RWPE1 (cell line): ENCODE measurements around the gene EEF2KMT.
"Not testable (repeated sequence)": the region's sequence is repeated elsewhere in the genome, so short reads cannot be mapped to it uniquely, and the experiment has no call there.

Source experiments
- CTCF ChIA-PET: fragments of 350-600 bp; sonication (Branson Sonifier 250); formaldehyde crosslinking; extraction: SDS; loops from one replicate; lab custom pipeline; 2021; lab: Yijun Ruan, JAX
- POLR2A ChIA-PET: fragments of 400-600 bp; formaldehyde crosslinking; extraction: SDS; loops from one replicate; lab custom pipeline; 2020; ENCODE audit warnings: antibody characterized with exemption; ENCODE audit not compliant: low non-redundant PET; lab: Yijun Ruan, JAX
- DNase-seq: peaks from one replicate; pipeline ENCODE4 v3.0.0; 2012; ENCODE audit warnings: low spot score
- H3K27ac ChIP-seq: fragments of 450-650 bp; 2 replicates; pipeline ENCODE4 v1.5.1; 2017
- CTCF ChIP-seq: fragments of 450-650 bp; conservative IDR thresholded peaks from 2 replicates; pipeline ENCODE4 v1.5.1; 2017; ENCODE audit warnings: low read depth, mild to moderate bottlenecking

EEF2KMT gene

GRCh38 chr16:5097470-5098220 lies at the start of gene EEF2KMT:
Gene EEF2KMT, minus strand, starts transcription at chr16:5097795. Its CDS starts 56 bp downstream, at chr16:5097739.
- peak; percentile 89 for DNase-seq
- POLR2A ChIA-PET: interaction anchor here (0.5 kb wide), 1 partner anchor 852 kb away, joined by 3 read pairs; no protein-coding TSS in a partner anchor
- CTCF ChIA-PET: not testable (repeated sequence)
- peak within 1 kb of the TSS; percentile 68 for H3K27ac ChIP-seq

- DNase-seq, CTCF ChIA-PET, H3K27ac ChIP-seq, POLR2A ChIA-PET: not testable (repeated sequence)
Measured at GRCh38 chr16:5144621-5144956, 47.0 kb upstream of the EEF2KMT start.

- ChIA-PET CTCF (interaction anchor here (0.7 to 1.2 kb wide), 2 partner anchors 11 to 22 kb away, joined by 3 to 4 read pairs; no protein-coding TSS in a partner anchor), POLR2A (no interaction called here)
- no peak for TF ChIP-seq CTCF
- DNase-seq: no peak
- H3K27ac ChIP-seq: no peak overlapping the region
Measured at GRCh38 chr16:5143761-5144620, 46.4 kb upstream of the EEF2KMT start.

GRCh38 chr16:5140151-5140550 lies 42.6 kb upstream of the EEF2KMT start:
- DNase-seq, POLR2A ChIA-PET, CTCF ChIA-PET, H3K27ac ChIP-seq: not testable (repeated sequence)

GRCh38 chr16:5134739-5135452 lies 37.3 kb upstream of the EEF2KMT start:
- DNase-seq, H3K27ac ChIP-seq, CTCF ChIA-PET, POLR2A ChIA-PET: not testable (repeated sequence)

- H3K27ac ChIP-seq, DNase-seq, POLR2A ChIA-PET: not testable (repeated sequence)
- CTCF ChIA-PET: interaction anchor here (0.7 to 1.2 kb wide), 2 partner anchors 10 to 634 kb away, joined by 3 to 4 read pairs; no protein-coding TSS in a partner anchor
Measured at GRCh38 chr16:5132915-5133600, 35.5 kb upstream of the EEF2KMT start.

- DNase-seq, POLR2A ChIA-PET, CTCF ChIA-PET: not testable (repeated sequence)
Measured at GRCh38 chr16:5131467-5132004, 33.9 kb upstream of the EEF2KMT start.

GRCh38 chr16:5117300-5118087 lies 19.9 kb upstream of the EEF2KMT start:
- DNase-seq, POLR2A ChIA-PET, CTCF ChIA-PET, H3K27ac ChIP-seq: not testable (repeated sequence)

More at GRCh38 chr16:5131467-5132004, 33.9 kb upstream of the EEF2KMT start:
- H3K27ac ChIP-seq: not testable (repeated sequence)

- POLR2A ChIA-PET, H3K27ac ChIP-seq, DNase-seq, CTCF ChIA-PET: not testable (repeated sequence)
Measured at GRCh38 chr16:5116780-5117295, 19.2 kb upstream of the EEF2KMT start.

- DNase-seq, CTCF ChIA-PET, POLR2A ChIA-PET, H3K27ac ChIP-seq: not testable (repeated sequence)
Measured at GRCh38 chr16:5110933-5111332, 13.3 kb upstream of the EEF2KMT start.
